HepG2 (cell line): ENCODE data around the gene ZSWIM6. TPM values are rescaled to one million over a fixed set of nuclear protein-coding genes. Genes with fewer than 3 reads are reported as not detected.
A peak's percentile ranks its signal among the peaks of the same experiment; 100 is the strongest.

Experiments
- ATAC-seq: fragments of 200-7000 bp; cut with Tn5 transposase; 3 replicates; pipeline ENCODE4 v1.9.1; 2020; ENCODE audit warnings: mild to moderate bottlenecking, moderate library complexity
- BruUV-seq: library from RNA; stranded (reverse); fragments of 400-500 nt; replicated peaks from 2 replicates; lab custom pipeline; 2021; lab: Mats Ljungman, UMichigan
- CTCF ChIA-PET: fragments of 300-600 bp; formaldehyde crosslinking; extraction: SDS; loops from one replicate; lab custom pipeline; 2021; ENCODE audit warnings: low total read pairs, inconsistent platforms, low intra/inter-chr PET ratio; lab: Yijun Ruan, JAX
- POLR2A ChIA-PET: fragments of 350-600 bp; sonication (Branson Sonifier 250); formaldehyde crosslinking; loops from one replicate; lab custom pipeline; 2020; ENCODE audit warnings: antibody characterized with exemption, inconsistent platforms; lab: Yijun Ruan, JAX
- DNase-seq: peaks from one replicate; pipeline ENCODE4 v3.0.0-alpha.2; 2015; ENCODE audit warnings: low spot score
- FAIRE-seq: peaks from 3 replicates; lab custom pipeline; 2011; peaks lifted over from hg19 to GRCh38; lab: Jason Lieb, UNC
- H2AFZ ChIP-seq: one replicate; pipeline ENCODE4 v1.6.1; 2011; ENCODE audit warnings: low read length, inconsistent platforms
- H3K27ac ChIP-seq: fragments of 300-600 bp; 3 replicates; pipeline ENCODE4 v1.8.0; 2011; ENCODE audit warnings: mixed run types, mild to moderate bottlenecking, mixed read lengths, low read length, inconsistent platforms; ENCODE audit not compliant: insufficient read depth; ENCODE audit errors: extremely low read length
- H3K27me3 ChIP-seq, 2 experiments: fragments of 200-600 bp in 1 of 2; 2 replicates in 1 of 2; 3 replicates in 1 of 2; pipeline versions ENCODE4 v1.6.0 to v1.8.0; 2011; ENCODE audit warnings: low read length in 2 of 2, mild to moderate bottlenecking in 2 of 2, moderate library complexity in 2 of 2, inconsistent platforms in 1 of 2; ENCODE audit not compliant: insufficient read depth in 2 of 2, control insufficient read depth in 1 of 2
- H3K36me3 ChIP-seq, 2 experiments: fragments of 200-600 bp in 1 of 2; replicated peaks in 1 of 2; 2 replicates in 1 of 2; 3 replicates in 1 of 2; pipeline versions ENCODE4 v1.5.1 to v1.8.0; 2011; ENCODE audit warnings: low read length in 2 of 2, inconsistent platforms in 1 of 2; ENCODE audit not compliant: insufficient read depth in 2 of 2, control insufficient read depth in 1 of 2
- H3K4me1 ChIP-seq: 2 replicates; pipeline ENCODE4 v1.5.1; 2012; ENCODE audit warnings: low read length, inconsistent platforms; ENCODE audit not compliant: insufficient read depth
- H3K4me2 ChIP-seq: 2 replicates; pipeline ENCODE4 v1.6.0; 2011; ENCODE audit warnings: low read depth, low read length, inconsistent platforms
- H3K4me3 ChIP-seq, 3 experiments: fragments of 200-600 bp in 1 of 3; sonication (generic), shearing (Covaris generic) in 1 of 3; replicated peaks in 1 of 3; 2 replicates each; pipeline ENCODE4 v1.5.1; 2011 to 2016; ENCODE audit warnings: low read length in 3 of 3, inconsistent platforms in 2 of 3, low read depth in 2 of 3, mild to moderate bottlenecking in 2 of 3, control low read depth in 1 of 3, mixed read lengths in 1 of 3; ENCODE audit not compliant: insufficient read depth in 1 of 3
- H3K79me2 ChIP-seq: one replicate; pipeline ENCODE4 v1.6.1; 2011; ENCODE audit warnings: low read length, inconsistent platforms; ENCODE audit not compliant: insufficient read depth
- H3K9ac ChIP-seq: 2 replicates; pipeline ENCODE4 v1.6.0; 2011; ENCODE audit warnings: mild to moderate bottlenecking, low read depth, low read length, inconsistent platforms; ENCODE audit not compliant: insufficient read depth
- H3K9me3 ChIP-seq: 2 replicates; pipeline ENCODE4 v1.5.1; 2012; ENCODE audit warnings: mild to moderate bottlenecking, low read length
- H4K20me1 ChIP-seq: 2 replicates; pipeline ENCODE4 v1.6.0; 2011; ENCODE audit warnings: inconsistent platforms, mild to moderate bottlenecking, low read length, moderate library complexity; ENCODE audit not compliant: insufficient read depth
- GTF2F1 ChIP-seq: fragments of 150-350 bp; IDR thresholded peaks from 2 replicates; pipeline ENCODE4 v1.6.1; 2014; ENCODE audit warnings: low read length
- IKZF4 ChIP-seq: sonication (generic); formaldehyde crosslinking; IDR thresholded peaks from 2 replicates; pipeline ENCODE4 v1.5.1; 2020; ENCODE audit warnings: borderline replicate concordance, mild to moderate bottlenecking, low read depth, missing genetic modification reagents; ENCODE audit errors: not compliant biosample characterization
- JUN ChIP-seq: sonication (generic); formaldehyde crosslinking; IDR thresholded peaks from 2 replicates; pipeline ENCODE4 v1.4.0; 2020; ENCODE audit warnings: mild to moderate bottlenecking, missing genetic modification reagents
- MAFF ChIP-seq: IDR thresholded peaks from 2 replicates; pipeline ENCODE4 v1.6.1; 2011; ENCODE audit warnings: low read depth, low read length, improper control_type of control experiment
- SRSF9 ChIP-seq: fragments of 200-400 bp; formaldehyde crosslinking; IDR thresholded peaks from 2 replicates; pipeline ENCODE4 v1.6.1; 2018; ENCODE audit warnings: borderline replicate concordance, mild to moderate bottlenecking, low read depth, low read length; ENCODE audit not compliant: insufficient read depth, poor library complexity, severe bottlenecking
- SRY ChIP-seq: sonication (generic); formaldehyde crosslinking; IDR thresholded peaks from 2 replicates; pipeline ENCODE4 v1.8.0; 2022; ENCODE audit warnings: mild to moderate bottlenecking, missing genetic modification reagents
- STAT5B ChIP-seq: sonication (generic); formaldehyde crosslinking; IDR thresholded peaks from 2 replicates; pipeline ENCODE4 v1.4.0; 2020; ENCODE audit warnings: missing genetic modification reagents
- SUZ12 ChIP-seq: fragments of 150-350 bp; IDR thresholded peaks from 2 replicates; pipeline ENCODE4 v1.6.1; 2014; ENCODE audit warnings: low read depth, low read length
- TBP ChIP-seq: sonication (generic); formaldehyde crosslinking; IDR thresholded peaks from 2 replicates; pipeline ENCODE4 v1.5.0; 2020; ENCODE audit warnings: missing genetic modification reagents
- ZNF510 ChIP-seq: sonication (generic); formaldehyde crosslinking; IDR thresholded peaks from 2 replicates; pipeline ENCODE4 v1.4.0; 2020; ENCODE audit warnings: low read depth, mild to moderate bottlenecking, missing genetic modification reagents
- WGBS: methylation state at CpG from one replicate; pipeline ENCODE4 v1.1.6; 2017; ENCODE audit warnings: low lambda C conversion rate; 5-methylcytosine and 5-hydroxymethylcytosine counted together
- in situ Hi-C: cut with HindIII; loops from 2 replicates; pipeline ENCODE4 v1.10.0; 2017; ENCODE audit warnings: low pct_unique_long_range_greater_than_20kb; ENCODE audit not compliant: extremely low pct_ligation_motif_present
- intact Hi-C: fragments of 100-400 bp; cut with micrococcal nuclease; formaldehyde crosslinking; loops from one replicate; pipeline ENCODE4 v1.10.0; 2022; ENCODE audit not compliant: unreplicated experiment
- polyA plus RNA-seq, 8 experiments: library from polyadenylated mRNA; depleted of rRNA in 3 of 8; stranded (reverse) in 7 of 8; unstranded in 1 of 8; fragments of >200 nt; fragmentation: Illumina TruSeq in 4 of 8; extraction: Trizol in 4 of 8; gene quantifications; 2 replicates each; pipeline versions ENCODE4 v1.2.1 to v1.2.3, GENCODE V29; 2011 to 2016; ENCODE audit warnings: low read depth in 4 of 8, missing spikeins in 1 of 8, mixed read lengths in 1 of 8; ENCODE audit not compliant: insufficient read depth in 1 of 8
- total RNA-seq, 5 experiments: library from RNA; depleted of rRNA; stranded (reverse); fragments of >200 nt; fragmentation: Illumina TruSeq; extraction: Trizol; gene quantifications; 2 replicates each; pipeline ENCODE4 v1.2.3, GENCODE V29; 2016; ENCODE audit warnings: low read depth in 1 of 5
- TF ChIP-seq, protein P1 (sequence below): sonication (generic); formaldehyde crosslinking; IDR thresholded peaks from 2 replicates; pipeline ENCODE4 v1.4.0; 2020; ENCODE audit warnings: mild to moderate bottlenecking, missing genetic modification reagents
- TF ChIP-seq, protein P2 (sequence below): sonication (generic); formaldehyde crosslinking; IDR thresholded peaks from 2 replicates; pipeline ENCODE4 v1.5.0; 2020; ENCODE audit warnings: mild to moderate bottlenecking, missing genetic modification reagents

ZSWIM6 gene
- total and polyA plus RNA-seq, 2 of the 13 experiments (the other 11 are each of a cell fraction or from before 2014, with no cell fraction given) = 0.82 to 1.9 TPM

DNA sequence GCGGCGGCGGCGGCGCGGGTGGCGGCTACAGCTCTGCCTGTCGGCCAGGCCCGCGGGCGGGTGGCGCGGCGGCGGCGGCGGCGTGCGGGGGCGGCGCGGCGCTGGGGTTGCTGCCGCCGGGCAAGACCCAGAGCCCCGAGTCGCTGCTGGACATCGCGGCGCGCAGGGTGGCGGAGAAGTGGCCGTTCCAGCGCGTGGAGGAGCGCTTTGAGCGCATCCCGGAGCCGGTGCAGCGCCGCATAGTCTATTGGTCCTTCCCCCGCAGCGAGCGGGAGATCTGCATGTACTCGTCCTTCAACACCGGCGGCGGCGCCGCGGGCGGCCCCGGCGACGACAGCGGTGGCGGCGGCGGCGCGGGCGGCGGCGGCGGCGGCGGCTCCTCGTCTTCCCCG is 296 bp downstream of the ZSWIM6 start:
- H3K36me3 ChIP-seq = no peaks in the 10 kb centered on the region
- H3K4me3 ChIP-seq = peak overlapping the region in 2 of 3 experiments; percentile 66 to 77; a peak in 3 of 6 replicates
- peaks cover 0 to 36% of the 10 kb centered on the region in 2 experiments; a peak in 3 of 5 replicates for H3K27me3 ChIP-seq
- DNase-seq = no peak
- intact Hi-C loops = loop anchor here (2.0 to 10.0 kb wide), 3 partner anchors 76 to 325 kb away; no protein-coding TSS in a partner anchor
- ChIA-PET POLR2A (interaction anchor here (3.0 kb wide), 1 partner anchor 30 kb away, joined by 37 read pairs; no protein-coding TSS in a partner anchor), CTCF (no interaction called here)
- peaks cover 4% of the 10 kb centered on the region for H3K79me2 ChIP-seq
- H2AFZ ChIP-seq = no peak overlapping the region
- H3K4me2 ChIP-seq = no peak overlapping the region
- H3K4me1 ChIP-seq = peaks cover 50% of the 10 kb centered on the region
- TF ChIP-seq SRSF9 = no peak
- TF ChIP-seq, protein P1, sequence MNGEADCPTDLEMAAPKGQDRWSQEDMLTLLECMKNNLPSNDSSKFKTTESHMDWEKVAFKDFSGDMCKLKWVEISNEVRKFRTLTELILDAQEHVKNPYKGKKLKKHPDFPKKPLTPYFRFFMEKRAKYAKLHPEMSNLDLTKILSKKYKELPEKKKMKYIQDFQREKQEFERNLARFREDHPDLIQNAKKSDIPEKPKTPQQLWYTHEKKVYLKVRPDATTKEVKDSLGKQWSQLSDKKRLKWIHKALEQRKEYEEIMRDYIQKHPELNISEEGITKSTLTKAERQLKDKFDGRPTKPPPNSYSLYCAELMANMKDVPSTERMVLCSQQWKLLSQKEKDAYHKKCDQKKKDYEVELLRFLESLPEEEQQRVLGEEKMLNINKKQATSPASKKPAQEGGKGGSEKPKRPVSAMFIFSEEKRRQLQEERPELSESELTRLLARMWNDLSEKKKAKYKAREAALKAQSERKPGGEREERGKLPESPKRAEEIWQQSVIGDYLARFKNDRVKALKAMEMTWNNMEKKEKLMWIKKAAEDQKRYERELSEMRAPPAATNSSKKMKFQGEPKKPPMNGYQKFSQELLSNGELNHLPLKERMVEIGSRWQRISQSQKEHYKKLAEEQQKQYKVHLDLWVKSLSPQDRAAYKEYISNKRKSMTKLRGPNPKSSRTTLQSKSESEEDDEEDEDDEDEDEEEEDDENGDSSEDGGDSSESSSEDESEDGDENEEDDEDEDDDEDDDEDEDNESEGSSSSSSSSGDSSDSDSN (CRISPR knock-in tag) = 0 out of 2 replicates have a peak, but pooled peaks have one; percentile 2
- no peak overlapping the region for H3K27ac ChIP-seq
- no peak for FAIRE-seq
- in situ Hi-C loops = no loop called here
- WGBS = 89% methylated on average over 68 of the region's 69 CpGs
- H3K9me3 ChIP-seq = no peaks in the 10 kb centered on the region
- H3K9ac ChIP-seq = peak overlapping the region; percentile 64; the same call in 1 of the 2 replicates
- no peak for ATAC-seq
- H4K20me1 ChIP-seq = peaks cover 12% of the 10 kb centered on the region; the same call in 1 of the 2 replicates
- no TSS peak for BruUV-seq

DNA sequence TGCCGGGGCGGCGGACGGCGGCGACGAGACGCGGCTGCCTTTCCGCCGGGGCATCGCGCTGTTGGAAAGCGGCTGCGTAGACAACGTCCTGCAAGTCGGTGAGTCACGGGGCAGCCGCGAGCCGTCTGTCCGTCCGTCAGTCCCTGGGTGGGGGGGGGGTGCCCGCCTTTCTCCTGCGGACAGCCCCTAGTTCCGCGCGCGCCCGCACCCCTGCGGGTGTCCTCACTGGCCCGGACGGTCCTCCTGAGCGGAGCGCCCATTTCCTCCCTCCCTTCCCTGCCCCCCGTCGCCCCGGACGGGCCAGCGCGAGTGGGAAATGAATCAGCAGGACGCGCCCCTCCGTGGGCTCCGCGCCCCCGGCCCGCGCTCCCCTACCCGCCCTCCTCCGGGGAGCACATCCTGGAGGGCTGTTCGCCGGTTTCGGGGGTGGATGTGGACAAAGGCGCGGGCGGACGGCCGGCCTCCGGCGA is 828 bp downstream of the ZSWIM6 start:
- ChIA-PET CTCF (no interaction called here), POLR2A (no interaction called here)
- Histone ChIP-seq H2AFZ (no peak overlapping the region), H3K4me1 (peaks cover 45% of the 10 kb centered on the region), H3K9me3 (no peaks in the 10 kb centered on the region), H3K9ac (peak overlapping the region; percentile 60; the same call in 1 of the 2 replicates), H3K4me2 (peak overlapping the region; percentile 32; the same call in 1 of the 2 replicates), H3K27me3 (peaks cover 0 to 31% of the 10 kb centered on the region in 2 experiments; a peak in 3 of 5 replicates), H3K36me3 (no peaks in the 10 kb centered on the region), H3K27ac (no peak overlapping the region), H3K79me2 (peaks cover 4% of the 10 kb centered on the region), H3K4me3 (peak overlapping the region; percentile 66 to 82 (median 73); a peak in 5 of 6 replicates), H4K20me1 (peaks cover 12% of the 10 kb centered on the region; the same call in 1 of the 2 replicates)
- ATAC-seq (no peak), FAIRE-seq (no peak), DNase-seq (no peak)
- 67% methylated on average over 3 of the region's 61 CpGs for WGBS
- intact Hi-C loops = loop anchor here (2.0 to 10.0 kb wide), 3 partner anchors 76 to 324 kb away; no protein-coding TSS in a partner anchor
- BruUV-seq = no TSS peak
- in situ Hi-C loops = no loop called here
- no peak for TF ChIP-seq MAFF
- TF ChIP-seq, protein P2, sequence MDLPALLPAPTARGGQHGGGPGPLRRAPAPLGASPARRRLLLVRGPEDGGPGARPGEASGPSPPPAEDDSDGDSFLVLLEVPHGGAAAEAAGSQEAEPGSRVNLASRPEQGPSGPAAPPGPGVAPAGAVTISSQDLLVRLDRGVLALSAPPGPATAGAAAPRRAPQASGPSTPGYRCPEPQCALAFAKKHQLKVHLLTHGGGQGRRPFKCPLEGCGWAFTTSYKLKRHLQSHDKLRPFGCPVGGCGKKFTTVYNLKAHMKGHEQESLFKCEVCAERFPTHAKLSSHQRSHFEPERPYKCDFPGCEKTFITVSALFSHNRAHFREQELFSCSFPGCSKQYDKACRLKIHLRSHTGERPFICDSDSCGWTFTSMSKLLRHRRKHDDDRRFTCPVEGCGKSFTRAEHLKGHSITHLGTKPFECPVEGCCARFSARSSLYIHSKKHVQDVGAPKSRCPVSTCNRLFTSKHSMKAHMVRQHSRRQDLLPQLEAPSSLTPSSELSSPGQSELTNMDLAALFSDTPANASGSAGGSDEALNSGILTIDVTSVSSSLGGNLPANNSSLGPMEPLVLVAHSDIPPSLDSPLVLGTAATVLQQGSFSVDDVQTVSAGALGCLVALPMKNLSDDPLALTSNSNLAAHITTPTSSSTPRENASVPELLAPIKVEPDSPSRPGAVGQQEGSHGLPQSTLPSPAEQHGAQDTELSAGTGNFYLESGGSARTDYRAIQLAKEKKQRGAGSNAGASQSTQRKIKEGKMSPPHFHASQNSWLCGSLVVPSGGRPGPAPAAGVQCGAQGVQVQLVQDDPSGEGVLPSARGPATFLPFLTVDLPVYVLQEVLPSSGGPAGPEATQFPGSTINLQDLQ (CRISPR knock-in tag) = no peak
- TF ChIP-seq SRY (CRISPR knock-in tag) = no peak
- TF ChIP-seq IKZF4 (CRISPR knock-in tag) = no peak
- TF ChIP-seq GTF2F1 = no peak
- no peak for TF ChIP-seq STAT5B
- no peak for TF ChIP-seq SUZ12
- no peak for TF ChIP-seq JUN (CRISPR knock-in tag)
- TF ChIP-seq ZNF510 (CRISPR knock-in tag) = no peak
- TF ChIP-seq TBP (CRISPR knock-in tag) = no peak
